ENCODE results near the gene KCNK3.
A peak's percentile ranks its signal among the peaks of the same experiment; 100 is the strongest.
"Not testable (repeated sequence)": the region's sequence is repeated elsewhere in the genome, so short reads cannot be mapped to it uniquely, and the experiment has no call there.

KCNK3 gene

DNA sequence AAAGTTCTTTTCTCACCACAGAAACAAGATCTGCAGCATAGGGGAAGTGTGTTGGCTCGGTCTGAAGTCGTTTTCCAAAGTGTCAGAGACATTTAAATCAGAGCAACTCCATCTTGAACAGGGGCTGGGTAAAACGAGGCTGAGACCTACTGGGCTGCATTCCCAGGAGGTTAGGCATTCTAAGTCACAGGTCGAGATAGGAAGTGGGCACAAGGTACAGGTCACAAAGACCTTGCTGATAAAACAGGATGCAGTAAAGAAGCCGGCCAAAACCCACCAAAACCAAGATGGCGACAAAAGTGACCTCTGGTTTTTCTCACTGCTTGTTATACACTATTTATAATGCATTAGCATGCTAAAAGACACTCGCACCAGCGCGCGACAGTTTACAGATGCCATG, 68.5 kb downstream of the KCNK3 start:
- DNase-seq: not testable (repeated sequence)

DNA sequence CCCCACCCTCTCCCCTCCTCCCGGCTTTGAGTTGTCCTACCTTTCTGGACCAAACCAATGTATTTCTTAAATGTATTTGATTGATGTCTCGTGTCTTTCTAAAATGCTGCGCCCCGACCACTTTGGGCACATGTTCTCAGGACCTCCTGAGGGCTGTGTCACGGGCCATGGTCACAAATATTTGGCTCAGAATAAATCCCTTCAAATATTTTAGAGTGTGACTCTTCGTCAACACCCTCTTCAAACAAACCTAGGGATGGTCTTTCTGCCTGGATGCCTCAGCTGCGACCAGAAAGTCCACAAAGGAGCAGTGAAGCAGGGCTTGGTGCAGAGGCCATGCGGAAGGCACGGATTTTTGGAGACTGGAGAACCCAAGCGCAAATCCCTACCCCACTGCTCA, 70.5 kb downstream of the KCNK3 start:
- DNase-seq: no peak

DNA sequence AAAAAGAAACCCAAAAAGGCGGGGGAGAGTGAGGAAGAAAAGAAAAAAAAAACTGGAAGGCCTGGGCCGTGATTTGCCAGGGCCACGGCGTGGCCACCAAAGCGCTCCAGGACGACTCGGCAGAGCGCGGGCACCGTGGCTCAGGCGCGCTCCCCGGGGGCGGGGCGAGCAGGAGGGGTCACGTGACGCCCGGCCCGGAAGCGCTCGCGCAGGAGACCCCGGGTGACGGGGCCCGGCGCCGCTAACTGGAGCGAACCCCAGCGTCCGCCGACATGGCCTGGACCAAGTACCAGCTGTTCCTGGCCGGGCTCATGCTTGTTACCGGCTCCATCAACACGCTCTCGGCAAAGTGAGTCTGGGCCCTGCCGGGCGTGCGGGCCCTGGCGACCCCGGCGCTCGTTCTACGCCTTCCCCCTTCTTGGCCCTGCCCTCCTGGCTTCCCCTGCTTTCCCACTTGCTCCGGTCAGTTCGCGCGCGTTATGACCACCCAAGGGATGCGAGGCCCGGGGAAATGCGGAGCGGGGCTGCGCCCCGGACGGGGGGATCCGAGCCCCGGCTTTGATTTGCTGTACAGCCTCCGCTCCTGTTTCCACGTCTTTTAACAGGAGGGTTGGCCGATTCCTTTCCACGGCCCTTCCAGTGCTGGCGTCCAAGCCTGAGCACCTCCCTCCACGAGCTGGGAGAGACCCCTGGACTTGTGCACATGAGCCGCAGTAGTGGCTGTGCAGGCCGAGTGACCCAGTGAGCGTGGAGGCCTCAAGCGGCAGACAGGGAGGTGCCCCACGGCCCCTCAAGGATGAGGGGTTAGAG, 71.8 kb downstream of the KCNK3 start, which contains the start of gene SLC35F6:
Gene SLC35F6, plus strand, starts transcription at position 207 of the 810 bp plus-strand sequence. Its CDS starts 66 bp downstream, at position 273.
- peak; percentile 79 to 82 for DNase-seq

DNA sequence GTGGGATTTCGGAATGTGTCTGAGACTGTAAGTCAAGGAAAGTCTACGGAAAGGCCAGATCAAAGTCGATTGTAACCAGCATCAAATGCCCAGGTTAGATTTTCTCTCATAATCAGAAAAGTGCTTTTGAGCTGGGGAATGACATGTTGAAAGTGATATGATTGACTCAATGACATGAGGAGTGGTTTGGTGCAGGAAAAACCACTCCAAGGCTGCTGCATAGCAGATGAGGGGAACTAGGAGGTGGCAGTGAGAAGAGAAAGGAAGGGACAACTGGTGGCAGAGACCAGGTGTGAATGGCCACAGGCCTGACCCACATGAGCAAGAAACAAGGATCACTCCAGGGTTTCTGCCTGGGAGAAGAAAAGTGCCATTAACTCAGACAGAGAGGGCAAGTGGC, 72.4 kb downstream of the KCNK3 start:
- no peak for DNase-seq

GRCh38 chr2:26765475-26766200, 73.1 kb downstream of the KCNK3 start:
- DNase-seq: no peak

DNA sequence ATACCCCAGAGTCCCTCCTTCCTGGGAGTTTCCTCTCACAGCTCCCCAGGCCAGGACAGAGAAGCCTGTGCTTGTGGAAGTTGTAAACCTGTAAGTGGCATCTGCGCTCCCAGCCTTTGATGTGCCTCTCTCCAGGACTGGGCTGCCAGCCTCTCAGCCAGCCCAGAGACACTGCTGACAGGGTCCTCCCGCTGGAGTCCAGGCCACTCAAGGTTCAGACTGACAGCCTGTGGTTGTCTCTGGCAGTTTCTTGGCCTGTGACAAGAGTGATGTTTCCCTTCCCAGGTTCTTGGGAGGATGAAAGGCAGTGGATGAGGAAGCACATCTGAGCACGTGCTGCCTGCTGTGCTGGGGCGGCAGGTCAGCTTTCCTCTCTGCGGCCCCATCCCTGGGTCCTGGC, 74.6 kb downstream of the KCNK3 start:
- DNase-seq: no peak

- no peak for DNase-seq
Observed at GRCh38 chr2:26767894-26768487, 75.5 kb downstream of the KCNK3 start.

DNA sequence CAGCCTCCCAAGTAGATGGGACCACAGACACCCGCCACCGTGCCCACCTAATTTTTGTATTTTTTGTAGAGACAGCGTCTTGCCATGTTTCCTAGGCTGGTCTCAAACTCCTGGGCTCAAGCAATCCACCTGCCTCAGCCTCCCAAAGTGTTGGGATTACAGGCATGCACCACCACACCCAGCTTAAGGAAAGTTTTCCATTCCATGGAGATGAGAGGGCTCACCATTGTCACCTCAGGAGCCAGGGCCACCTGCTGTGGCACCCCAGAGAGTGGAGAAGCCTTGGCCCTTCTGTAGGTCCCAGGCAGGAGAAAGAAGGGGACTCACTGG, 76.2 kb downstream of the KCNK3 start:
- DNase-seq: no peak

DNA sequence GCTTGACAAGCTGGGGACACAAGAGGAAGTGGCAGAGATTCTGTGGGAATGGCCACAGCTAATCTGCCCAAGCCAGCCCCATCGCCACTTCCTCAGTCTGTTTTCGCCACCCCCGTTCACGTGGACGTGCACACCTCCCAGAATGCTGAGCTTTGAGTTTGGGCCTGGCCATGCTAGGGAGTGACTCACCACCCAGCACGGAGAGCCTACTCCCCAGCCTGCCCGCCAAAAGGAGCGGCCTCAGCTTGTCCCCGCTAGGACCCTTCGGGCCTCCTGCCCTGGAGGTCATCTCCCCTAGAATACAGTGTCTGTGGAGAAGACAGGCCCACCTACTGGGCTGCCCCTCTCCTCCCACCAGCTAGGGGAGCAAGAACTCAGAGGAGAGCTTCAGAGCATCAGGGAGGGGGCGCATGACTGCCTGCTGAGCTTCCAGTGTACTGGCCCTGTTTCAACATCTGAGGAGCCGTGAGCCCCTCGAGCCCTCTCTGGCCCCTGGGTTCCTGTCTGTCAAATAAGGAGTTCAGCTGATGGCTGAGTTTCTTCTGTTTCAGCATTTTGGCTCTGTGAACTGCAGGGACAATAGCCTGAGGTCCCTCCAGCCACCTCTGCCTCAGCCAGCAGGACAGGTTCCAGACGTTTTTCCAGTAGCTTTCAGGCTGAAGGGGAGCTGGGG, 76.7 kb downstream of the KCNK3 start:
- peak; percentile 38 to 78 for DNase-seq

DNA sequence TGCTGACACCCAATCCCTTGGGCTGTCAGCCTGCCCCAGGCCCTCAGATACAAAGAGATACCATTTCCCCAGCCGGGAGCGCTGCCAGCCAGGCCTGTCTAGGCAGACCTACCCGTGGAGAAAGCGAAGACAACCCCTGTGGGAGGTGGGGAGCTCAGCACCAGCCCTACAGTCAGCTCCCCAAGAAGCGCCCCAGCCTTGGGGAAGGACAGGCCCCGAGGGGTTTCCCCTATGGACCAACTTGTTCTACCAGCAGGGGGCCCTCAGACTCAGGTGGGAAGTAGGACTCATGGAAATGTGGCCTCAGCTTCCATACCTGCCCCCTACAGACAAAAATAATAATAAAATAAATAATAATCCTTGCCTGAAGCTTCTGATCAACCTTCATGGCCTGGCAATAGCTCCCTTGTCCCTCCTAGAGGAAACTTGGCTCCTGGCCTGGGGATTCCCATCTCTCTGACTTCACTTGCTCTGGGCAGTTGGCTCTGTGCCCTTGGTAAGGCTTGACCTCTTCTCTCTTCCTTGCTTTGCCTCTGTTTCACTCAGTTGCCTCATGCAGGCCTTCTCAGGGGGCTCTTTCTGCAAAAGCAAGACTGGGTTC, 78.6 kb downstream of the KCNK3 start:
- peak in 1 of 2 donors; percentile 38 for DNase-seq

DNA sequence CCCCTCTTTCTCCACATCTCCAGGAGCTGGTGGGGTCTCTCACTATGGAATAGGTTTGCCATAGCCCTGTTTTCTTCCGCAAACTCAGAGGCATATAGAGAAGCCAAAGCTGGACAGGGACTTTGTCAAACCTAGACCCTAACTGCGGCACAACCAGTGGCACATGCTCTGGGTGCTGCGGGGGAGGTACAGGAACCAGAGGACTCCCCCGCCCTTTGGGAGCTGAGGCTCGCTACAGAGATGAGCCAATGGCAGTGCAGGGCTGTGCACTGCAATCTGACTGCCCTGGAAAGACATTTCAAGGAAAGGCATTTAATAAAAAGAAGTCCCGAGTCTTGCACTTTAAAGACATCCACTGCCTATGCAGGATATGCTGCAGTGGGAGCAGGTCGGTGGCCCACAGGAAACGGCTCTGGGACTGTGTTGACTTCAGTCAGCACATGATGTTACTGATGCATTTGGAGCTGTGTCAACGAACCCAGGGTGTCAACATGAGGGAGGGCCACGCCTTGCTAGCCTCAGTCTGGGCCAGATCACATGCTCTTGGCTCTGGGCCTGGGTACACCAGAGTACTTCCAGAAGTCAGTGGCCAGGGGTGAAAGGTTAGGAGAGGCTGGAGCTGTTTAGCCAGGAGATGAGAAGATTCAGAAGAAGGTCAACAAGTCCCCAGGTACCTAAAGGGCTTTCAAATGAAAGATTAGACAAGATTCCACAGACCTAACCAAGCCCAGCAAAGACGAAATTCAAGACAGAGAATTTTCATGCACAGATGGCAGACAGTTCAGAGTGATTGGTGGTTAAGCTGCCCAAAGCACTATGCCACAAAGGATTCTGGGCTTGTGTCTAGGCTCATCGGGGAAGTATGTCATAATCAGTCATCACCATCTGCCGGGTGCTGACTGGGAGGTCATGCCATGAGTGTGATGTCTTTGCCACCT, 79.8 kb downstream of the KCNK3 start:
- peak; percentile 32 to 39 for DNase-seq

GRCh38 chr2:26776195-26776800, 83.8 kb downstream of the KCNK3 start:
- no peak for DNase-seq

DNA sequence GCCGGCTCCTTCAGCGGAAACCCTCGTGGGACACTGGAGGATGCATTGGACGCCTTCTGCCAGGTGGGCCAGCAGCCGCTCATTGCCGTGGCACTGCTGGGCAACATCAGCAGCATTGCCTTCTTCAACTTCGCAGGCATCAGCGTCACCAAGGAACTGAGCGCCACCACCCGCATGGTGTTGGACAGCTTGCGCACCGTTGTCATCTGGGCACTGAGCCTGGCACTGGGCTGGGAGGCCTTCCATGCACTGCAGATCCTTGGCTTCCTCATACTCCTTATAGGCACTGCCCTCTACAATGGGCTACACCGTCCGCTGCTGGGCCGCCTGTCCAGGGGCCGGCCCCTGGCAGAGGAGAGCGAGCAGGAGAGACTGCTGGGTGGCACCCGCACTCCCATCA, 85.6 kb downstream of the KCNK3 start:
- no peak for DNase-seq

DNA sequence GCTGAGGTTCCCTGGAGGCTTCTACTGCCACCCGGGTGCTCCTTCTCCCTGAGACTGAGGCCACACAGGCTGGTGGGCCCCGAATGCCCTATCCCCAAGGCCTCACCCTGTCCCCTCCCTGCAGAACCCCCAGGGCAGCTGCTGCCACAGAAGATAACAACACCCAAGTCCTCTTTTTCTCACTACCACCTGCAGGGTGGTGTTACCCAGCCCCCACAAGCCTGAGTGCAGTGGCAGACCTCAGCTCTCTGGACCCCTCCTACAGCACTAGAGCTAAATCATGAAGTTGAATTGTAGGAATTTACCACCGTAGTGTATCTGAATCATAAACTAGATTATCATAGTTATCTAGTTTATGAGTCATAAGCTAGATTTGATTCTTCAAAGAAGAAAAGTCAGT, 86.0 kb downstream of the KCNK3 start:
- DNase-seq: no peak

DNA sequence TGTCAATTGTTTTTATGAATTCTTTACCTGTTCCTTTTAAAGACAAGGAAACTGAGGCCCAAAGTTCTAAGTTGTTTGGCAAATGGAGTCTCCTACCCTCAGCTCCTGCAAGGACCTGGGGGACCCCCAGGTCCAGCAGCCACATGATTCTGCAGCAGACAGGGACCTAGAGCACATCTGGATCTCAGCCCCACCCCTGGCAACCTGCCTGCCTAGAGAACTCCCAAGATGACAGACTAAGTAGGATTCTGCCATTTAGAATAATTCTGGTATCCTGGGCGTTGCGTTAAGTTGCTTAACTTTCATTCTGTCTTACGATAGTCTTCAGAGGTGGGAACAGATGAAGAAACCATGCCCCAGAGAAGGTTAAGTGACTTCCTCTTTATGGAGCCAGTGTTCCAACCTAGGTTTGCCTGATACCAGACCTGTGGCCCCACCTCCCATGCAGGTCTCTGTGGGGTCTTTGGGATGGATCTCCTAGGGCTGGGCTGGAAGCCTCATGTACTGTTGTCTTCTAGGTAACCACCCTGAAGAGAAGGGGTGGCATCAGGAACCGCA, 87.8 kb downstream of the KCNK3 start:
- DNase-seq: no peak

Data from CD4-positive, alpha-beta T cell treated with Interleukin-4 for 1 hour (primary cell).